PFSK-1 (cell line): ENCODE measurements around the gene CEP89.

Experiments used
- FOXP2 ChIP-seq: optimal IDR thresholded peaks from 2 replicates; pipeline ENCODE3; 2011; ENCODE audit warnings: borderline replicate concordance, control low read depth, inconsistent platforms; ENCODE audit not compliant: insufficient read depth; ENCODE audit errors: extremely low read length, extremely low read depth
- POLR2AphosphoS5 ChIP-seq: IDR thresholded peaks from 2 replicates; pipeline ENCODE4 v1.6.1; 2012; ENCODE audit warnings: low read depth, mild to moderate bottlenecking, control low read depth, low read length, moderate library complexity
- SIN3A ChIP-seq: IDR thresholded peaks from 2 replicates; pipeline ENCODE4 v1.6.1; 2012; ENCODE audit warnings: mild to moderate bottlenecking, low read length, moderate library complexity, borderline replicate concordance; ENCODE audit not compliant: insufficient read depth
- TAF1 ChIP-seq: IDR thresholded peaks from 2 replicates; pipeline ENCODE4 v1.6.1; 2012; ENCODE audit warnings: low read length, control low read depth, borderline replicate concordance; ENCODE audit not compliant: insufficient read depth
- TF ChIP-seq, protein P1 (sequence below), 2 experiments: IDR thresholded peaks; 2 replicates each; pipeline versions ENCODE4 v1.6.1 to v1.8.0; 2011 to 2012; ENCODE audit warnings: low read depth in 2 of 2, low read length in 2 of 2, control low read depth in 1 of 2, inconsistent platforms in 1 of 2, mild to moderate bottlenecking in 1 of 2, moderate library complexity in 1 of 2; ENCODE audit not compliant: insufficient read depth in 1 of 2

CEP89 gene

DNA sequence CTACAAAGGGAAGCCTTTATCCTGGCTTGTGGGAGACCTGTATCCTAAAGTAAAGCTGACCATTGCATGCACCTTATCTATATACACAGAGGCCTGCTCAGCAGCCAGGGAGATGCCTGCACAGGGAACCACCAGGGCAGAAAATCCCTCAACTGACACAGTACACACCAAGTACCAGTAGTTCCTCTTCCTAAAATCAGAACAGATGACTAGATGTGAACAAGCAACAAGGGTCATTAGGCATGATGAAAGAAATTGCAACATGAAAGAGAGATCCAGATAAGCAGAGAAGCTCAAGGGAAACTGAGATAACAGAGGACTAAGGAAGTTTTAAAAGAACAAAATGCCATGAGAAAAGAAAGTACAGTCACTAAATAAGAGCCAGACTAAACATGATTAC is 62.5 kb downstream of the CEP89 start:
- TF ChIP-seq TAF1 (no peak), POLR2AphosphoS5 (no peak), FOXP2 (no peak), SIN3A (no peak)
- TF ChIP-seq, protein P1, sequence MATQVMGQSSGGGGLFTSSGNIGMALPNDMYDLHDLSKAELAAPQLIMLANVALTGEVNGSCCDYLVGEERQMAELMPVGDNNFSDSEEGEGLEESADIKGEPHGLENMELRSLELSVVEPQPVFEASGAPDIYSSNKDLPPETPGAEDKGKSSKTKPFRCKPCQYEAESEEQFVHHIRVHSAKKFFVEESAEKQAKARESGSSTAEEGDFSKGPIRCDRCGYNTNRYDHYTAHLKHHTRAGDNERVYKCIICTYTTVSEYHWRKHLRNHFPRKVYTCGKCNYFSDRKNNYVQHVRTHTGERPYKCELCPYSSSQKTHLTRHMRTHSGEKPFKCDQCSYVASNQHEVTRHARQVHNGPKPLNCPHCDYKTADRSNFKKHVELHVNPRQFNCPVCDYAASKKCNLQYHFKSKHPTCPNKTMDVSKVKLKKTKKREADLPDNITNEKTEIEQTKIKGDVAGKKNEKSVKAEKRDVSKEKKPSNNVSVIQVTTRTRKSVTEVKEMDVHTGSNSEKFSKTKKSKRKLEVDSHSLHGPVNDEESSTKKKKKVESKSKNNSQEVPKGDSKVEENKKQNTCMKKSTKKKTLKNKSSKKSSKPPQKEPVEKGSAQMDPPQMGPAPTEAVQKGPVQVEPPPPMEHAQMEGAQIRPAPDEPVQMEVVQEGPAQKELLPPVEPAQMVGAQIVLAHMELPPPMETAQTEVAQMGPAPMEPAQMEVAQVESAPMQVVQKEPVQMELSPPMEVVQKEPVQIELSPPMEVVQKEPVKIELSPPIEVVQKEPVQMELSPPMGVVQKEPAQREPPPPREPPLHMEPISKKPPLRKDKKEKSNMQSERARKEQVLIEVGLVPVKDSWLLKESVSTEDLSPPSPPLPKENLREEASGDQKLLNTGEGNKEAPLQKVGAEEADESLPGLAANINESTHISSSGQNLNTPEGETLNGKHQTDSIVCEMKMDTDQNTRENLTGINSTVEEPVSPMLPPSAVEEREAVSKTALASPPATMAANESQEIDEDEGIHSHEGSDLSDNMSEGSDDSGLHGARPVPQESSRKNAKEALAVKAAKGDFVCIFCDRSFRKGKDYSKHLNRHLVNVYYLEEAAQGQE (IDR thresholded peaks at IDR 0.05; ENCODE audit: insufficient read depth in 1 of 2, low read depth in 2 of 2, low read length in 2 of 2), result no peak

DNA sequence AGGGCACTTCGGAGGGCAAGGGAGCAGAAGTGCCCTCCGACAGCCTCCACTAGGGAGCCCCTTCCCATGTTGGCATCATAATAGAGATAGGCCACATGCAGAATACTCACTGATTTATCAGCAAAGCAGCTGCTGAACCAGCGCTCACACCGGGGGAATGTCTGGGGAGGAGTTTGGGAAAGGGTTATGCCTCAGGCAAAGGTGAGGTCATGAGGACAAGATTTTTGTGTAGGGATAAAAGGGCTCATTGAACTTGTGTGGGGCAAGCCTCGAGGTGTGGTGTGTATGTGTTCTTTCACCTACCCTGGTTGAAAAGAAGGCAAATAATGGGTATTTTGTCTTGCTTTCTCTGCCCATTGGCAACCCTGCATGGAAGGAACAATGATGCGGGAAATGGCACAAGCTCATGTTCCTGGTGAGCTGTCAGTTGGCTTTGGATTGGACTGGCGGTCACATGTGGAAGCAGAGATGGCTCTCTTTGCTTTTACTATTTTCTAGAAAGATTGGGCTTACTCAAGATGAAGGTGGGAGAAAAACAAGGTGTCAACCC is 63.0 kb downstream of the CEP89 start:
- TF ChIP-seq FOXP2 (no peak), POLR2AphosphoS5 (no peak), TAF1 (no peak), SIN3A (no peak)
- TF ChIP-seq, protein P1 (IDR thresholded peaks at IDR 0.05; ENCODE audit: insufficient read depth in 1 of 2, low read depth in 2 of 2, low read length in 2 of 2), result no peak

DNA sequence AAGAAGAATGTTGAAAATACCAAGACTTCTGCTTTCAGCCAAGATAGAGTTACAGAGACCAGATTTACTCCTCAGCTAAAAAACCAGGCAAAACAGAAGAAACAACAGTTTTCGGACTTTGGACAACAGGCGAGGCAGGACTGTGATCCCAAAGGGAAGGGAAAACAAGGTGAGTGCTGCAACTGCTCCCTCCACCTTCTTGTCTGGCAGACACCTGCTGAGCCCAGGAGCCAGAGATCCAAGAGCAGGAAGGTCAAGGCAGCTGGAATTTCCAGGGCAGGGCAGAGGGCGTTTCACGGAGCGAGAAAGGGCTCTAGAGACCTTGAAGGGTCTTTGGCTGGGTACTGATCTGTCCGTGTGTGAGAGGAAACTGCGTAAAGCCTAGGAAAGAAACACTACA is 69.3 kb downstream of the CEP89 start:
- TF ChIP-seq TAF1, result no peak
- no peak for TF ChIP-seq FOXP2
- no peak for TF ChIP-seq POLR2AphosphoS5
- TF ChIP-seq, protein P1 (IDR thresholded peaks at IDR 0.05; ENCODE audit: insufficient read depth in 1 of 2, low read depth in 2 of 2, low read length in 2 of 2), result no peak
- no peak for TF ChIP-seq SIN3A

- TF ChIP-seq FOXP2 (no peak), SIN3A (no peak), POLR2AphosphoS5 (no peak), TAF1 (no peak)
- TF ChIP-seq, protein P1 (IDR thresholded peaks at IDR 0.05; ENCODE audit: insufficient read depth in 1 of 2, low read depth in 2 of 2, low read length in 2 of 2), result no peak
These were observed 70.1 kb downstream of the CEP89 start for GRCh38 chr19:32901504-32902161.
